Common myeloid progenitor, CD34-positive (primary cell): Measurements from ENCODE around the gene DPYD.
A peak's percentile ranks its signal among the peaks of the same experiment; 100 is the strongest.

Experiments
- CTCF ChIA-PET: fragments of 350-600 bp; sonication (Branson Sonifier 250); formaldehyde crosslinking; loops from one replicate; lab custom pipeline; 2021; ENCODE audit warnings: antibody characterized with exemption; lab: Charles Lee
- POLR2A ChIA-PET: fragments of 350-600 bp; sonication (Branson Sonifier 250); formaldehyde crosslinking; loops from one replicate; lab custom pipeline; 2021; ENCODE audit warnings: antibody characterized with exemption; lab: Charles Lee
- DNase-seq, 3 donors: peaks; one replicate each; pipeline versions ENCODE4 v3.0.0 to v3.0.0-alpha.2; 2013
- H3K27ac ChIP-seq, 2 experiments: 1 replicate in 1 of 2; 2 replicates in 1 of 2; pipeline ENCODE4 v1.7.0; 2013; ENCODE audit warnings: inconsistent platforms in 2 of 2, low read length in 2 of 2, mild to moderate bottlenecking in 2 of 2, low read depth in 1 of 2, moderate library complexity in 1 of 2; ENCODE audit not compliant: severe bottlenecking in 2 of 2, insufficient read depth in 1 of 2, poor library complexity in 1 of 2
- H3K27me3 ChIP-seq, 5 experiments: replicated peaks in 2 of 5; 1 replicate in 3 of 5; 2 replicates in 2 of 5; pipeline versions ENCODE4 v1.6.1 to v1.7.0; 2013; ENCODE audit warnings: low read length in 4 of 5, mild to moderate bottlenecking in 2 of 5, moderate library complexity in 2 of 5, inconsistent platforms in 1 of 5; ENCODE audit not compliant: insufficient read depth in 5 of 5, control insufficient read depth in 4 of 5
- H3K36me3 ChIP-seq, 4 experiments: 1 replicate in 2 of 4; 2 replicates in 2 of 4; pipeline versions ENCODE4 v1.6.1 to v1.7.0; 2013; ENCODE audit warnings: low read length in 3 of 4, control low read depth in 1 of 4, mild to moderate bottlenecking in 1 of 4; ENCODE audit not compliant: control insufficient read depth in 4 of 4, insufficient read depth in 4 of 4
- H3K4me1 ChIP-seq, 4 experiments: 1 replicate in 3 of 4; 2 replicates in 1 of 4; pipeline versions ENCODE4 v1.6.1 to v1.7.1; 2013; ENCODE audit warnings: low read length in 3 of 4, mild to moderate bottlenecking in 3 of 4, control low read depth in 1 of 4, inconsistent platforms in 1 of 4, moderate library complexity in 1 of 4; ENCODE audit not compliant: control insufficient read depth in 4 of 4, insufficient read depth in 4 of 4; ENCODE audit errors: control extremely low read depth in 1 of 4
- H3K4me3 ChIP-seq, 7 experiments: 1 replicate in 4 of 7; 2 replicates in 3 of 7; pipeline versions ENCODE4 v1.5.1 to v1.7.0; 2013; ENCODE audit warnings: mild to moderate bottlenecking in 7 of 7, low read length in 6 of 7, moderate library complexity in 6 of 7, inconsistent platforms in 2 of 7, low read depth in 2 of 7, control low read depth in 1 of 7; ENCODE audit not compliant: insufficient read depth in 4 of 7, control insufficient read depth in 1 of 7; ENCODE audit errors: extremely low read depth in 1 of 7
- H3K9me3 ChIP-seq, 5 experiments: 1 replicate in 4 of 5; 2 replicates in 1 of 5; pipeline versions ENCODE4 v1.6.1 to v1.7.1; 2013; ENCODE audit warnings: low read length in 4 of 5, mild to moderate bottlenecking in 2 of 5, inconsistent platforms in 1 of 5, low read depth in 1 of 5, moderate library complexity in 1 of 5; ENCODE audit not compliant: control insufficient read depth in 4 of 5, insufficient read depth in 2 of 5; ENCODE audit errors: control extremely low read depth in 1 of 5
- WGBS: methylation state at CpG from one replicate; pipeline ENCODE4 v1.1.5; 2013; ENCODE audit not compliant: insufficient coverage; 5-methylcytosine and 5-hydroxymethylcytosine counted together

The DPYD gene

GRCh38 chr1:97649591-97649990, 271.2 kb downstream of the DPYD start:
- POLR2A ChIA-PET: no interaction called here
- WGBS: 100% methylated on average over 2 of the region's 4 CpGs
- CTCF ChIA-PET: no interaction called here
- H3K4me1 ChIP-seq: no peaks in the 10 kb centered on the region
- H3K9me3 ChIP-seq: peaks cover 3 to 13% (median 5%) of the 10 kb centered on the region in 5 experiments
- H3K27ac ChIP-seq: no peak overlapping the region
- no peaks in the 10 kb centered on the region for H3K27me3 ChIP-seq
- no peak for DNase-seq
- peaks cover 0 to 6% (median 4%) of the 10 kb centered on the region in 4 experiments for H3K36me3 ChIP-seq
- H3K4me3 ChIP-seq: no peak overlapping the region

GRCh38 chr1:97647776-97648175, 273.1 kb downstream of the DPYD start:
- no peak for DNase-seq
- Histone ChIP-seq H3K27me3 (no peaks in the 10 kb centered on the region), H3K4me3 (no peak overlapping the region), H3K27ac (no peak overlapping the region), H3K36me3 (peaks cover 0 to 6% (median 3%) of the 10 kb centered on the region in 4 experiments), H3K9me3 (peaks cover 3 to 15% (median 5%) of the 10 kb centered on the region in 5 experiments), H3K4me1 (no peaks in the 10 kb centered on the region)
- ChIA-PET CTCF (no interaction called here), POLR2A (no interaction called here)

DNA sequence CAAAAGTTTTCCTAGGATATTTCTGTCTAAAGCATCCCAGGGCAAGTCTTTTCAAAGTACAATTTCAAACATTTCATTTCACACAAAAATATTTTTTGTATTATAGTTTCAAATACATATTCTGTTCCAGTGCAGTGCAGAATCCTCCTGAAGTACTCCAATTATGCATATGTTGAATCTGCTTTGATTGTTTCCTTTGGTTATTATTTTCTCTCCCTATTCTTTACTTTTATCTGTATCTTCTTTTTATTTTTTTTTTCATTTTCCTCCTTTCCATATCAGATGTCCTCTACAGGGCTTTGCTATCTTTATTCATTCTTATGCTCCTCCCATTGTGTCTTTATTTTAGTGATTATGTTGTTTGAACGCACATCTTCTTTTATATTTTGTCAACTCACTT, 274.8 kb downstream of the DPYD start:
- H3K27me3 ChIP-seq: no peaks in the 10 kb centered on the region
- no peak overlapping the region for H3K27ac ChIP-seq
- CTCF ChIA-PET: no interaction called here
- WGBS: no CpG with 5 or more reads among the region's 1 CpG
- DNase-seq: peak in 2 of 3 donors; percentile 28 to 39
- no peaks in the 10 kb centered on the region for H3K4me1 ChIP-seq
- peaks cover 0 to 6% (median 2%) of the 10 kb centered on the region in 4 experiments for H3K36me3 ChIP-seq
- peaks cover 3 to 15% (median 5%) of the 10 kb centered on the region in 5 experiments for H3K9me3 ChIP-seq
- POLR2A ChIA-PET: no interaction called here
- H3K4me3 ChIP-seq: no peak overlapping the region

DNA sequence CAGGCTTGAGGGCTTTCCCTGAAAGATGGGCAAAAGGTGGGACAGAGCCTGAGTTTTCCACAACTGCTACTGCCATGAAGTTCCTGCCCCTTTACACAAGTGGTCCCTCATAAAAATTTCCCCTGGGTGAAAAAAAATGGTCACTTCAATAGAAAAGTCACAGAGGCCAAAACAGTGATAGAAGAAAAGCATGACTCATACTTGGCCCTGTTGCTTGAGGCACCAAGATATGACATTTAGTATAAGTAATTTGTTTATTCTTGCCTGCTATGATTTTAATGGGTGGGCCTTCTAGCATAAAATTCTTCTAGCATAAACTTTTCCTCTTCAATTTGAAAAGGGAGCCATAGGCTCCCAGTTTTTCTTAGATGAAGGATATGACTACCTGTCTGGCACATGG, 280.2 kb downstream of the DPYD start:
- H3K36me3 ChIP-seq: no peaks in the 10 kb centered on the region
- H3K4me1 ChIP-seq: no peaks in the 10 kb centered on the region
- no peak for DNase-seq
- CTCF ChIA-PET: no interaction called here
- POLR2A ChIA-PET: no interaction called here
- H3K9me3 ChIP-seq: peaks cover 0 to 2% (median 0%) of the 10 kb centered on the region in 5 experiments
- no peaks in the 10 kb centered on the region for H3K27me3 ChIP-seq
- no peak overlapping the region for H3K27ac ChIP-seq
- no peak overlapping the region for H3K4me3 ChIP-seq

DNA sequence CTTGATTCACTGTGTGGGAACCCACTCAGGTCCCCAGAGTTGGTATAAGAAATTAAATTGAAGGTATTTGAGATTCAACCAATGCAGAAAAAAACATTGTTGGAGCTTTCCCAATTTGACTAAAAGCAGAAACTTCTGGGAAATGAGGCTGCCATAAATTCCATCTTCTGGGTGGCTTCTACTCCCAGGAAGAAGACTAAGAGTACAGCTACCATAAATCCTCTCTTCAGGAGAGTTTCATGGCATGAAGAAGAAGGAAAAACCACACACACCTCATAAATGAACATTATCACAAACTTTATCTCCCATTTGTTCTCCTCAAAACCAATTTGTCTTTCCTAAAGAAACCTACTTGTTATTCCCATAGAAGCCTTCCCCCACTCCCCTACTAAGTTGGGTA, 283.9 kb downstream of the DPYD start:
- ChIA-PET POLR2A (no interaction called here), CTCF (interaction anchor here (0.8 kb wide), 1 partner anchor 30 kb away, joined by 3 read pairs; no protein-coding TSS in a partner anchor)
- H3K9me3 ChIP-seq: no peaks in the 10 kb centered on the region
- peaks cover 0 to 3% (median 1%) of the 10 kb centered on the region in 4 experiments for H3K4me1 ChIP-seq
- no peaks in the 10 kb centered on the region for H3K27me3 ChIP-seq
- H3K36me3 ChIP-seq: no peaks in the 10 kb centered on the region
- no peak overlapping the region for H3K27ac ChIP-seq
- DNase-seq: no peak
- no peak overlapping the region for H3K4me3 ChIP-seq

DNA sequence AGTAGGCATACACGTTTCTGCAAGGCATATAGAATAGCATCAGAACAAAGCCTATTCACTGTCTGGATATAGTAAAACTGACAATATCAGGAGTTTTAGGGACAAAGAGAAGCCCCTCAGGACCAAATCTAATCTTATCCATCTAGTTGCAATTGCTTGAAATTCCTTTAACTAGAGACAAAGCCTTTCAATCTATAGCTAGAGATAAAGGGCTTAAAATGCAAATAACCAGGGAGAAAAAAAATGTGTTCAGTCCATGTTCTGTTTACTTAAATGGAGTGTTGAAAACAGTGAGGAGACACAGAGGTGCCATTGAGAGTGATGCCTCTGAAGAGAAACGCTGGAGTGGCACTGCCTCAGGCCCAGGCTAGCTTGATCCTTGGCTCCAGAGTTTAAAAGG, 286.1 kb downstream of the DPYD start:
- Histone ChIP-seq H3K4me1 (peaks cover 0 to 13% (median 5%) of the 10 kb centered on the region in 4 experiments), H3K27ac (no peak overlapping the region), H3K4me3 (no peak overlapping the region), H3K27me3 (no peaks in the 10 kb centered on the region), H3K36me3 (no peaks in the 10 kb centered on the region), H3K9me3 (no peaks in the 10 kb centered on the region)
- ChIA-PET CTCF (no interaction called here), POLR2A (no interaction called here)
- no peak for DNase-seq
- WGBS: 92% methylated on average over 2 of the region's 2 CpGs

- Histone ChIP-seq H3K4me3 (no peak overlapping the region), H3K27ac (no peak overlapping the region), H3K4me1 (peaks cover 0 to 13% (median 5%) of the 10 kb centered on the region in 4 experiments), H3K9me3 (no peaks in the 10 kb centered on the region), H3K27me3 (no peaks in the 10 kb centered on the region), H3K36me3 (no peaks in the 10 kb centered on the region)
- no peak for DNase-seq
- 80% methylated on average over 1 of the region's 2 CpGs for WGBS
- ChIA-PET POLR2A (no interaction called here), CTCF (no interaction called here)
These were observed 288.1 kb downstream of the DPYD start for GRCh38 chr1:97632776-97633175.
